ENCODE data around the gene GOLGA6C.
"Not testable (repeated sequence)": the region's sequence is repeated elsewhere in the genome, so short reads cannot be mapped to it uniquely, and the experiment has no call there.

Gene GOLGA6C

GRCh38 chr15:75227112-75227511, 31.0 kb upstream of the GOLGA6C start:
- DNase-seq (ENCODE audit: low read depth): not testable (repeated sequence)

GRCh38 chr15:75227663-75228280, 30.4 kb upstream of the GOLGA6C start:
- DNase-seq (ENCODE audit: low read depth): no peak

GRCh38 chr15:75228787-75229186, 29.3 kb upstream of the GOLGA6C start:
- no peak for DNase-seq (ENCODE audit: low read depth)

GRCh38 chr15:75229191-75230015, 28.7 kb upstream of the GOLGA6C start:
- no peak for DNase-seq (ENCODE audit: low read depth)

- DNase-seq (ENCODE audit: low read depth): no peak
Observed at GRCh38 chr15:75230016-75230343, 28.2 kb upstream of the GOLGA6C start.

- no peak for DNase-seq (ENCODE audit: low read depth)
Observed at GRCh38 chr15:75230551-75231371, 27.4 kb upstream of the GOLGA6C start.

GRCh38 chr15:75231836-75232235, 26.3 kb upstream of the GOLGA6C start:
- no peak for DNase-seq (ENCODE audit: low read depth)

GRCh38 chr15:75232252-75232813, 25.8 kb upstream of the GOLGA6C start:
- DNase-seq (ENCODE audit: low read depth): no peak

GRCh38 chr15:75232826-75233503, 25.2 kb upstream of the GOLGA6C start:
- no peak for DNase-seq (ENCODE audit: low read depth)

- DNase-seq (ENCODE audit: low read depth): no peak
Observed at GRCh38 chr15:75233504-75234190, 24.5 kb upstream of the GOLGA6C start.

GRCh38 chr15:75234191-75234810, 23.8 kb upstream of the GOLGA6C start:
- no peak for DNase-seq (ENCODE audit: low read depth)

- no peak for DNase-seq (ENCODE audit: low read depth)
Observed at GRCh38 chr15:75235051-75235673, 23.0 kb upstream of the GOLGA6C start.

GRCh38 chr15:75235760-75236729, 22.1 kb upstream of the GOLGA6C start:
- no peak for DNase-seq (ENCODE audit: low read depth)

- DNase-seq (ENCODE audit: low read depth): no peak
Observed at GRCh38 chr15:75237316-75237982, 20.7 kb upstream of the GOLGA6C start.

GRCh38 chr15:75238150-75238549, 20.0 kb upstream of the GOLGA6C start:
- no peak for DNase-seq (ENCODE audit: low read depth)

- not testable (repeated sequence) for DNase-seq (ENCODE audit: low read depth)
Observed at GRCh38 chr15:75245741-75246140, 12.4 kb upstream of the GOLGA6C start.

GRCh38 chr15:75248991-75249390, 9.1 kb upstream of the GOLGA6C start:
- not testable (repeated sequence) for DNase-seq (ENCODE audit: low read depth)

- no peak for DNase-seq (ENCODE audit: low read depth)
Observed at GRCh38 chr15:75249726-75250125, 8.4 kb upstream of the GOLGA6C start.

- DNase-seq (ENCODE audit: low read depth): not testable (repeated sequence)
Observed at GRCh38 chr15:75251343-75251742, 6.8 kb upstream of the GOLGA6C start.
